NCI-H1048 (cell line): ENCODE measurements around the gene SLC9A4.

Experiments
- DNase-seq: peaks from one replicate; lab custom pipeline; 2025; lab: John Stamatoyannopoulos, UW

The SLC9A4 gene, protein sequence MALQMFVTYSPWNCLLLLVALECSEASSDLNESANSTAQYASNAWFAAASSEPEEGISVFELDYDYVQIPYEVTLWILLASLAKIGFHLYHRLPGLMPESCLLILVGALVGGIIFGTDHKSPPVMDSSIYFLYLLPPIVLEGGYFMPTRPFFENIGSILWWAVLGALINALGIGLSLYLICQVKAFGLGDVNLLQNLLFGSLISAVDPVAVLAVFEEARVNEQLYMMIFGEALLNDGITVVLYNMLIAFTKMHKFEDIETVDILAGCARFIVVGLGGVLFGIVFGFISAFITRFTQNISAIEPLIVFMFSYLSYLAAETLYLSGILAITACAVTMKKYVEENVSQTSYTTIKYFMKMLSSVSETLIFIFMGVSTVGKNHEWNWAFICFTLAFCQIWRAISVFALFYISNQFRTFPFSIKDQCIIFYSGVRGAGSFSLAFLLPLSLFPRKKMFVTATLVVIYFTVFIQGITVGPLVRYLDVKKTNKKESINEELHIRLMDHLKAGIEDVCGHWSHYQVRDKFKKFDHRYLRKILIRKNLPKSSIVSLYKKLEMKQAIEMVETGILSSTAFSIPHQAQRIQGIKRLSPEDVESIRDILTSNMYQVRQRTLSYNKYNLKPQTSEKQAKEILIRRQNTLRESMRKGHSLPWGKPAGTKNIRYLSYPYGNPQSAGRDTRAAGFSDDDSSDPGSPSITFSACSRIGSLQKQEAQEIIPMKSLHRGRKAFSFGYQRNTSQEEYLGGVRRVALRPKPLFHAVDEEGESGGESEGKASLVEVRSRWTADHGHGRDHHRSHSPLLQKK

GRCh38 chr2:102473020-102473419, at the start of gene SLC9A4:
SLC9A4 (plus strand) TSS chr2:102473226; CDS start chr2:102473760, 534 bp downstream.
- DNase-seq = peak; percentile 1

DNA sequence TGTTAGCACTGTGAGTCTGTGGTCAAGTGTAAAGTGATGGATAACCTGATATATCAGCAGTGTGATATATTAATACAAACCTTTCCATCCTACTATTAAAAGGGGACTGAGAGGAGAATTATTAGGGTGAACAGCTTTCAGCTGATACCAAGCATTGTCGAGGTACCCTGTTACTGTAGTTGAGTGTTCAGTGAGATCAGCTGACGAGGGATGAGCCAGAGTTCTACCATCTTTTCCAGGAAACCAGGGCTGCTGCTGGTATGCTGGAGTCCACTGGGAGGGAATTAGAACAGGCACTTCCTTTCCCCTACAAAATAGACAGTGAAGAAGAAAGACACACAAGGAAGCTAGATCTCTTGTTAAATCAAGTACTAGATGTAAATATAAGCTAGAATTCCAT, 49.7 kb upstream of the SLC9A4 start:
- DNase-seq = no peak

- no peak for DNase-seq
Measured at GRCh38 chr2:102424754-102425153, 48.3 kb upstream of the SLC9A4 start.

DNA sequence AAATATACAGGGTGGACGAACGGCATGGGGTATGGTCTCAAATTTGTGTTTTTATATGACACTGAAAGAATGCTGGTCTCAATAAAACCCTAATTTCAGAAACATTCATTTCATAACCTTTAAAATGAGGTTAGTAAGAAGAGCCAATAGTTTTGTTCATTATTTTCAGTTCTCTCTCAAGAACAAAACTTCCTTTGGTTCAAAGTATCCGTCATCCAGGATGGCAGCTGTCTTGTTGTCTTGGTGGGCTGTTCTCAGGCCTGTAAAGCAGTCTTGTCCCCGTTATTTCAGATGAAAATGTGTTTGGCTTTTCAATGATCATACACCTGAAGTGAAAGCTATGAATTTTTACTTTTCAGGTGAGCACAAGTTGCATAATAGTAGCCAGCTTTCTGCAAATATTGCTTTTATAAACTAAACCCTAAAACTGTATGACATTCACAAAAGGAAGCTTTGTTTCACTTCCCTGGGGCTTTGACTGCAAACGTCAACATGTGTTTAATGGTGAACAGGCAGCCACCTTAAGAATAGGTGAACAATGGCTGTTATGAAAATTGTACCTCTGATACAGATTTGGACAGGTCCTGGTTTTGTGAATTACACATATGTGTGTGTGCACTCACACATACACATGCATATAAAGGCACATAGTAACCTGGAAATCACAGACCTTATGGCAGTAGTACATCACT, 47.4 kb upstream of the SLC9A4 start:
- DNase-seq = no peak

- DNase-seq = no peak
Measured at GRCh38 chr2:102427249-102427648, 45.8 kb upstream of the SLC9A4 start.

GRCh38 chr2:102428573-102428972, 44.5 kb upstream of the SLC9A4 start:
- DNase-seq = no peak

- no peak for DNase-seq
Measured at GRCh38 chr2:102432386-102432785, 40.6 kb upstream of the SLC9A4 start.

DNA sequence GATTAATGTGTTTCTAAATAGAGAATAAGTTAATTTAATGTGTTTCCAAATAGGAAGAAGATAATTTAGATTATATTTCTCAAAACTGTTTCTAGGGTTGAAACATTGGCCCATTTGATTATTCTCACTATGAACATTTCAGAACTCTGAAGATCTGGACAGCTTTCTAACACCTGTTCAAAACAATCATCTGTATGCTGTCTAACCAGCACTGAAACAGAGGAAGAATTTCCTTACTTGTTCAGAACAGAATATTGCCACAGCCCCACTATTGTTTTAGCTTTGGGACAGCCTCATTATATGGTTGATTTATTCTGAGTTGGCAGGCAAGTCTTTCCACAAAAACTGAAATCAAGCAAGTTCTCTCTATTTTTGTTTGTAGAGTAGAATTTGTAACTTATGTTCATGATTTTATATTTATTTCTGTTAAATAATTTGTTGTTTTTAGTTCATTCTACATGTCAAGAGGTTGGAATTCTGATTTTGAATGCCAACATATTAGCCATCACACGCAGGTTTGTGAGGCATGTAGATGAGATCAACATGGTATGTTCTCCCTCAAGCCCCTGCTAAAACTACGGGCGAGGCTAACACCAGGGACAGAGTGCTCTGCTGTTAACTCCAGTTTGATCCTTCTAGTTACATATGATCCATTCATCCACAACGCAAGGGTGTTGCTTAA, 38.9 kb upstream of the SLC9A4 start:
- DNase-seq = no peak

DNA sequence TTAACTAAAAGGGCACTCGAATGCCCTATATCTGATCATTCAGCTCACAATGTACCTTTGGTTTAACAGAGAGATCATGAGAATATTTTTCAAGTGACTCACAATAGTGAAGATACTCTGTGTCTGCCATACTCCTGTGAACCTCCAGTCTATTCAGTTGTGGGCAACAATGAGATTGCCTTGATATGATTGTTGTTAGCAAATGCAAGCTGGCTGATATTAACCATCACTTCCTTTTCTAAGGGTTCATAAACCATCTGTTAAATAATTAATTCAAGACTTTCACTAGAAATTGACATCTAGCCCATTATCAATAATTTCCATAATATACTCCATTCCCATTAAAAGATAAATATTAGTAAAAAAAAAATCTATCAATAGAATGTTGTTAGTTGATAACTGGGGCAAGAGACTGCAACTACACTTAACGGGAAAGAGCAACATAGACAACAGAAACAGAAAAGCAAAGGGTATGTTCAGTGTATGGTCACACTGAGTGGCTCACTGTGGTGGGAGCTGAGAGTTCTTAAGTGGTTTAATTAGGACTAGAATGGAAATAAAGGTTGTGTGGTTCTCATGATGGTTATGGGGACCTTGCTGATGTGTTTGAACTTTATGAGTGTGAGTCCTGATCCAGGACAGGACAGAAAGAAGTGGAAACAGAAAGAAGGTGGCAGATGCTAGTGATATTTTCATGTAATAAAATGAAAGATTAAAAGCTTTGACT, 38.2 kb upstream of the SLC9A4 start:
- no peak for DNase-seq

- no peak for DNase-seq
Measured at GRCh38 chr2:102435741-102436140, 37.3 kb upstream of the SLC9A4 start.

GRCh38 chr2:102436323-102436722, 36.7 kb upstream of the SLC9A4 start:
- DNase-seq = no peak

DNA sequence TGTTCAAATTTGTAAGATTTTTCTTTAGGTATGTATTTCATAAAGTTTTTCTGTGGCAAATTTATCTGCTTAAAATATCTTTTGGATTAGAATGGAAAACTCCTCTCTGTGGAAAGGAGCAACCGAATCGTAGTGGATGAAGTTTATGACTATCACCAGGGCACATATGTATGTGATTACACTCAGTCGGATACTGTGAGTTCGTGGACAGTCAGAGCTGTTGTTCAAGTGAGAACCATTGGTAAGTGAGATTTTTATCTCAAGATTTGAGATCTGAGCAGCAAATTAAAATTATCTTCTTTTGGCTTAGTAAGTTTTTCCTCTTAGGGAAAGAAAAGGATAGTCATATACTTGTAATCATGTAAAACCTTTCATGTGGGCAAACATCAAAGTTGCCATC, 35.9 kb upstream of the SLC9A4 start:
- DNase-seq = no peak

DNA sequence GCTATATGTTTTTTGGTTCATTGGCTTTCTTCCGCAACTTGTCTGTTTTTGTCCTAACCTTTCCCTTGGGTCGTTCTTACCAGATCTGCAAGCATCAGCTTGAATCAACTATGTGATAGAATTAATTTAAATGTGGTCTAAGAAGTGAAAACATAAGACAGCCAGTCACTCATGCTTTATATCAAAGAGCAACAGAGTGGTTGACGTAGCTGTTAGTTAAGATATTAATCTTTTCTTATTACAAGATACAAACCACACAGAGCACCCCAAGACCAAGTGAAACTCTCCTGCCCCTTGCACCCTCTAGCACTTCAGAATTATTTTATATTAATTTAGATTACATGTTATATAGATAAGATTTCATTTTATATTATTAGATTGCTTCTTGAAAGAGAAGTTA, 34.9 kb upstream of the SLC9A4 start:
- no peak for DNase-seq

- DNase-seq = no peak
Measured at GRCh38 chr2:102438578-102438977, 34.4 kb upstream of the SLC9A4 start.

DNA sequence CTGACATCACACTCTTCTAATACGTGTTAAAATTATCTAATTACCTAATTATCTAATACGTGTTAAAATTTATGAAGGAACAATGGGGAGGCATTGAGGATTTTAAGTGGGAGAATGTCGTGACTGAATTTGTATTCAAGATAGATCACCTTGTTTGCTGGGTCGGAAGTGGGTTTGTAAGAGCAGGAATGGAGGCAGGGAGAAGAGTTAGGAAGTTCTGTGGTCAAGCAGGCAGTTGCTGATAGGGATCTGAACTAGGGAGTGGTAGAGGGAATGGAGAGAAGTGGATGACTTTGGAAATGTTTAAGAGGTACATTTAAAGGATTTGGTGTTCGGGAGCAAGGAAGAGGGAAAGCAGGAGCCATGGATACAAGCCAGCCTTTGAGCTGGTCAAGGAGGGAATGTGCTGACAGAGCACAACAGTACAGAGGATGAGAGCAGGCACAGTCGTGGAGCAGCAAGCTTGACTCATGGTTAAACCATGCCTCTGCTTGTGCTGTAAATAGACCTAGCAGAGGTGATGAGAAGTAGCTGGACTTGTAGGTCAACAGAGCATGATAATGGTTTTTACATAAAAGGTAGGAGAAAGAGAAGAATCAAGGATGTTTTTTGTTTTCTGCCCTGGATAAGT, 33.8 kb upstream of the SLC9A4 start:
- no peak for DNase-seq

DNA sequence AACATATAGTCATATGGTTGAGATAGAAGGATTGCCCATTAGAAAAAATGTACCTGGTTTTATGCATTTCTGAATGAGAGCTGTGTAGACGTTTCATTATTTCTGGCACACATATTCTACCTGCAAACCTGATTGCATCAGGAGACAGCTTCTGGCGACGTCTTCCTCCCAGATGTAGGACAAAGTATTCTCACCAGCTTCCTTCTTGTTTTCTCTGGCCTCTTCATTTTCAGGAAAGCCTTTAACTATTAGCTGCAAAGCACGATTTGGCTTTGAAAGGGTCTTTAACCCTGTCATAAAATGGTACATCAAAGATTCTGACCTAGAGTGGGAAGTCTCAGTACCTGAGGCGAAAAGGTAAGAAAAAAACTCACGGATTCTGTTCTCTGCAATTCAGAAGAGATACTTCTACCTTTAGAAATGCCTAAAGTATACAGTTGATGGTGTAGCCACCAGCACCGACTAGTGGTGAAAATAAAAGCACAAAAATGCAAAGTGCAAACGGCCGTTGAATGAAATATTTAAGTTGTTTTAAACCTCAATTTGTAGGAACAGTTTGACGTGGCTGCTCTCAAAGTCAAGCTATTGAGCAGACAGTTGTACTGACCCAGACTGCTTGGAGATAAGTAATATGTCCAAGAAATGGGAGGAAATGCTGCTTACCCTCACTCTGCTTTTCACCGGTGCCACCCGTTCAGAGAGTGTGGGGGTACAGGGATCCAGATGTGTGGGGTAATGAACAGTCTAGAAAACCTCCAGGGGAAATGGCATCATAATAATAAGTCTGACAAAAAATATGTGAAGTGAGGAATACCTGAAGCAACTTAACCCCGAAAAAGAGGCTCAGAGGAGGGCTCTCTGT, 29.8 kb upstream of the SLC9A4 start:
- peak; percentile 4 for DNase-seq

DNA sequence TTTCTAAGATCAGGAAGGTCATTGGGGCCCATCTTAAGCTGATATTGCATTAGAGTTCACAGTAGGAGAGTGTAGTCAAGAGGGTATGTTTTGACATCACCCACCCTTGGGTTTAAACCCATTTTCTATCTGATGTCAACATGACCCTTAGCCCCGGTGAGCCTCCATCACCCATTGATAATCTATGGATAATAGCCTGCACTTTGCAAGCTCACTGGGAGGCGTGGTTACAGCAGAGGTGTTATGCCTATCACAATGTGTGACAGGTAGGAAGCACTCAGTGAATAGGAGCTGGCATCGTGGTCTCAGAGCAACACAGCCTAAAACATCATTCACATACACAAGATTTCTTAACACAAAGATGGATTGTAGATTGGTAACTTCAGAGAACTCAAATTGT, 28.8 kb upstream of the SLC9A4 start:
- DNase-seq = no peak

DNA sequence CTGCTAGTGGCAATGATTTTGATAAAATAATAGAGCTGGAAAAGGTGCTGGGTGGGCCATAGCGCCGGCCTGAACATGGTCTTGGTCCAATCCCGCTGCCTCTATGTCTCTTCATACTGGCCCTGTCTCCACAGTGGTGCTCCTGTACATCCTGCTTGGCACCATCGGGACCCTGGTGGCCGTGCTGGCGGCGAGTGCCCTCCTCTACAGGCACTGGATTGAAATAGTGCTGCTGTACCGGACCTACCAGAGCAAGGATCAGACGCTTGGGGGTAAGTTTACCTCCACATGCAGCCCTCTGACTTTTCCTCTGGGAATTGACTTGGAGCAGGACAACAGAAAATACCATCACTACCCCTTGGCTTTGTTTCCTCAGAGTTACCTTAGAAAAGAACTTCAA, 26.1 kb upstream of the SLC9A4 start:
- no peak for DNase-seq

DNA sequence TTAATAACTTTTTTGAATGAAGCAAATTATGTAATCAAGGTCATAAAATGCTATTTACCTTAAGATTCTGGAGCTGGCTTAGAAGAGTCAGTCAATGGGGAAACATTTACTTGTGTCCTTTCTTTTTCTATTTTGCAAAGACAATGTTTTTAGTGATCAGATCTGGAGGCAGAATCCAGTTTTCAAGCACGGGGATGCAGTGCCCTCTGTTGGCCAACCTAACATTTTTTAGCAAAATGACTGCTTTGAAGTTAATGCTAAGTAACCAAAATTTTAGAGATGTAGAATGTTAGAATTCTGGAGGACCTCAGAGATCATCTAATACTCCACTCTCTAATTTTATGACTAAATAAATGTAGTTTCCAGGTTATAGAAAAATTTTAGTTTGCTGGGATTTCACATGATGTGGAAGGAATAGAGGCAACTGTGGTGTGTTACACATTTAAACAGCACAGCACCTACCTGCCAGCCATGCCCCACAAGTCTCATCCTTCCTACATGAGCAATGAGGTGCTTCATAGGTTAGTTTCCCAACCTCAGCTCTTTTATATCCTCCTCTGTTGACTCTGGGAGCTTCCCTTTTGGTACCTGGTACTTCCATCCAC, 23.6 kb upstream of the SLC9A4 start:
- no peak for DNase-seq

DNA sequence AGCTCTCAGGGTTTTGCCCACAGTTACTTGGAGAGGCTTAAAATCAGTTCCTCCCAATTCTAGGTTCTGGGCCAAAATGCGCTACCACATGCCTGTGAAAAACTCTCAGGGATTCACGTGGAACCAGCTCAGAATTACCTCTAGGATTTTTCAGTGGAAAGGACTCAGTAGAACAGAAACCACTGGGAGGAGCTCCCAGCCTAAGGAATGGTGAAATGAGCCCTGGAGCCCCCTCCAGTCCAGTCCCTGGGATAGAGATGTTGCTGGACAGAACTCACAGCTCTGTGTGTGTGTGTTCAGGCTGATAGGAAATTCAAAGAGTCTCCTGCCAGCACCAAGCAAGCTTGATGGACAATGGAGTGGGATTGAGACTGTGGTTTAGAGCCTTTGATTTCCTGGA, 21.1 kb upstream of the SLC9A4 start:
- DNase-seq = no peak
